Suprapubic skin (tissue), 4 donors: ENCODE results near the gene HIGD2A.

Experiments used
- EP300 ChIP-seq: sonication (generic); formaldehyde crosslinking; IDR thresholded peaks from one replicate; pipeline ENCODE4 v1.6.1; 2017; ENCODE audit warnings: antibody characterized with exemption
- POLR2A ChIP-seq, 2 donors: fragments of 450-650 bp; IDR thresholded peaks; one replicate each; pipeline ENCODE4 v1.6.1; 2017; ENCODE audit warnings: antibody characterized with exemption in 2 of 2, mild to moderate bottlenecking in 2 of 2, moderate library complexity in 2 of 2
- POLR2AphosphoS5 ChIP-seq, 3 donors: sonication (generic); formaldehyde crosslinking; IDR thresholded peaks; one replicate each; pipeline ENCODE4 v1.6.1; 2017; ENCODE audit warnings: antibody characterized with exemption in 3 of 3
- TF ChIP-seq, protein P1 (sequence below), 2 donors: fragments of 200-600 bp in 1 of 2; fragments of 450-650 bp in 1 of 2; sonication (generic) in 1 of 2; IDR thresholded peaks; one replicate each; pipeline ENCODE4 v1.5.1; 2016 to 2019; ENCODE audit warnings: antibody characterized with exemption in 2 of 2, mild to moderate bottlenecking in 1 of 2, moderate library complexity in 1 of 2

DNA sequence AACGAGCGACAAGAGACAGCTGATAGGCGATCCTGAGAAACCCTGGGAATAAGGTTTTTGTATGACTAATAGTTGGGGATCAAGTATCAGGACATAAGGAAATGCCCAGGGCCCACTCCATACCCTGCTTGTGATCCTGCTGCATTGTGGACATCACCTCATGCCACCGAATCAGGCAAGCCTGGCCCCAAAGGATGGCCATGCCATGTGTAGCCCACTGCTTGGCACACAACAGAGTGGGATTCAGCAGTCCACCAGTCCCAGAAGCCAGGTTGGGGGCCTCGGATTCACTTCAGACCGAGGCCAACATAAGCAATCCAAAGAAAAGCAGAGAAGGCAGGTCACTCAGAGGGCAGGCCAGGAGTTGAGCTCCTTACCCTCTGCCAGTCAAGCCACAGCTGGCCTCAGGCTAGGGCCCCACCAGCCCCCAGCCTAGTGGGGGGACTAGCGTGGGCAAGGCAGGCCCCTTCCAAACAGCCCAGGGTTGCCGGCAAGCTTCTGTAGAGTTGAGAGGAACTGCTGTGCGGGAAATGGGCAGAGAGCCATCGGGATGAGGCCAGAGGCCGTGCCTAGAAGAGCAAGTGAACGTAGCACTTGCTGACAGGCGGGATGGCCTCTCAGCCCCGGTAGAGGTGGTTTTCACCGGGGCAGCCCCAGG lies 5.2 kb upstream of the HIGD2A start:
- no peak for TF ChIP-seq EP300
- no peak for TF ChIP-seq POLR2A (IDR thresholded peaks at IDR 0.05)
- TF ChIP-seq, protein P1, sequence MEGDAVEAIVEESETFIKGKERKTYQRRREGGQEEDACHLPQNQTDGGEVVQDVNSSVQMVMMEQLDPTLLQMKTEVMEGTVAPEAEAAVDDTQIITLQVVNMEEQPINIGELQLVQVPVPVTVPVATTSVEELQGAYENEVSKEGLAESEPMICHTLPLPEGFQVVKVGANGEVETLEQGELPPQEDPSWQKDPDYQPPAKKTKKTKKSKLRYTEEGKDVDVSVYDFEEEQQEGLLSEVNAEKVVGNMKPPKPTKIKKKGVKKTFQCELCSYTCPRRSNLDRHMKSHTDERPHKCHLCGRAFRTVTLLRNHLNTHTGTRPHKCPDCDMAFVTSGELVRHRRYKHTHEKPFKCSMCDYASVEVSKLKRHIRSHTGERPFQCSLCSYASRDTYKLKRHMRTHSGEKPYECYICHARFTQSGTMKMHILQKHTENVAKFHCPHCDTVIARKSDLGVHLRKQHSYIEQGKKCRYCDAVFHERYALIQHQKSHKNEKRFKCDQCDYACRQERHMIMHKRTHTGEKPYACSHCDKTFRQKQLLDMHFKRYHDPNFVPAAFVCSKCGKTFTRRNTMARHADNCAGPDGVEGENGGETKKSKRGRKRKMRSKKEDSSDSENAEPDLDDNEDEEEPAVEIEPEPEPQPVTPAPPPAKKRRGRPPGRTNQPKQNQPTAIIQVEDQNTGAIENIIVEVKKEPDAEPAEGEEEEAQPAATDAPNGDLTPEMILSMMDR (IDR thresholded peaks at IDR 0.05) = no peak
- TF ChIP-seq POLR2AphosphoS5 (IDR thresholded peaks at IDR 0.05) = no peak
